GM23338 (cell line): ENCODE results near the gene PLXNB2. TPM values are rescaled to one million over a fixed set of nuclear protein-coding genes. Genes with fewer than 3 reads are reported as not detected.

Experiments used
- ATAC-seq: fragments of 200-7000 bp; cut with Tn5 transposase; 3 replicates; pipeline ENCODE4 v1.9.1; 2020
- DNase-seq: peaks from one replicate; pipeline ENCODE4 v3.0.0-alpha.2; 2015; ENCODE audit warnings: low spot score
- H2AFZ ChIP-seq: fragments of 200-600 bp; sonication (generic); 2 replicates; pipeline ENCODE4 v1.8.0; 2016; ENCODE audit warnings: antibody characterized with exemption, mild to moderate bottlenecking, moderate library complexity
- H3F3A ChIP-seq: fragments of 200-600 bp; sonication (generic); replicated peaks from 2 replicates; pipeline ENCODE4 v1.8.0; 2017; ENCODE audit warnings: antibody characterized with exemption, mixed run types, low read depth
- H3K27ac ChIP-seq: fragments of 200-600 bp; sonication (generic); 2 replicates; pipeline ENCODE4 v1.6.1; 2016; ENCODE audit warnings: low read depth
- H3K27me3 ChIP-seq: fragments of 200-600 bp; sonication (generic); 2 replicates; pipeline ENCODE4 v1.8.0; 2016; ENCODE audit warnings: mild to moderate bottlenecking, mixed run types, moderate library complexity; ENCODE audit not compliant: insufficient read depth
- H3K36me3 ChIP-seq: fragments of 200-600 bp; sonication (generic); 2 replicates; pipeline ENCODE4 v1.8.0; 2016; ENCODE audit warnings: mild to moderate bottlenecking; ENCODE audit not compliant: insufficient read depth
- H3K4me1 ChIP-seq: fragments of 200-600 bp; sonication (generic); 2 replicates; pipeline ENCODE4 v1.8.0; 2016; ENCODE audit warnings: mild to moderate bottlenecking, moderate library complexity; ENCODE audit not compliant: insufficient read depth
- H3K4me2 ChIP-seq: fragments of 200-600 bp; sonication (generic); 2 replicates; pipeline ENCODE4 v1.7.1; 2017; ENCODE audit warnings: mixed run types
- H3K4me3 ChIP-seq: fragments of 200-600 bp; sonication (generic); 2 replicates; pipeline ENCODE4 v1.6.1; 2016; ENCODE audit warnings: mixed run types
- H3K79me2 ChIP-seq: fragments of 200-600 bp; sonication (generic); replicated peaks from 2 replicates; pipeline ENCODE4 v1.8.0; 2017; ENCODE audit warnings: mild to moderate bottlenecking; ENCODE audit not compliant: insufficient read depth
- H3K9me2 ChIP-seq: fragments of 200-600 bp; sonication (generic); 2 replicates; pipeline ENCODE4 v1.8.0; 2017; ENCODE audit not compliant: insufficient read depth
- H4K20me1 ChIP-seq: fragments of 200-600 bp; sonication (generic); replicated peaks from 2 replicates; pipeline ENCODE4 v1.8.0; 2017; ENCODE audit warnings: mild to moderate bottlenecking; ENCODE audit not compliant: insufficient read depth
- H3K27ac Mint-ChIP-seq: 2 replicates; pipeline ENCODE4 v1.8.0; 2020; ENCODE audit warnings: inconsistent platforms, mild to moderate bottlenecking, moderate library complexity, mixed read lengths
- H3K27me3 Mint-ChIP-seq: 3 replicates; pipeline ENCODE4 v1.8.0; 2022; ENCODE audit warnings: low read depth, mild to moderate bottlenecking, moderate library complexity, mixed read lengths, inconsistent platforms; ENCODE audit not compliant: insufficient read depth, poor library complexity
- H3K36me3 Mint-ChIP-seq: 3 replicates; pipeline ENCODE4 v1.8.0; 2021; ENCODE audit warnings: low read depth, mild to moderate bottlenecking, inconsistent platforms, moderate library complexity, mixed read lengths
- H3K4me1 Mint-ChIP-seq: 3 replicates; pipeline ENCODE4 v1.8.0; 2020; ENCODE audit warnings: mild to moderate bottlenecking, inconsistent platforms, mixed read lengths
- H3K4me3 Mint-ChIP-seq: 3 replicates; pipeline ENCODE4 v1.8.0; 2021; ENCODE audit warnings: moderate library complexity, mild to moderate bottlenecking, inconsistent platforms, mixed read lengths
- H3K9me3 Mint-ChIP-seq: 3 replicates; pipeline ENCODE4 v1.8.0; 2020; ENCODE audit warnings: moderate library complexity, mild to moderate bottlenecking, inconsistent platforms, mixed read lengths
- EZH2 ChIP-seq: fragments of 200-600 bp; sonication (generic); IDR thresholded peaks from one replicate; pipeline ENCODE4 v1.8.0; 2017; ENCODE audit warnings: antibody characterized with exemption, mild to moderate bottlenecking, low read depth; ENCODE audit not compliant: unreplicated experiment
- NANOG ChIP-seq: IDR thresholded peaks from 2 replicates; pipeline ENCODE4 v1.6.1; 2016; ENCODE audit warnings: antibody characterized with exemption, borderline replicate concordance
- STAT1 ChIP-seq: IDR thresholded peaks from one replicate; pipeline ENCODE4 v1.6.1; 2016; ENCODE audit warnings: antibody characterized with exemption; ENCODE audit not compliant: unreplicated experiment
- ZNF114 ChIP-seq: fragments of 250-450 bp; sonication (Bioruptor Pico); IDR thresholded peaks from 2 replicates; pipeline ENCODE4 v1.5.0; 2020; ENCODE audit warnings: mild to moderate bottlenecking, moderate library complexity
- polyA plus RNA-seq: library from polyadenylated mRNA; unstranded; fragments of >200 nt; fragmentation: Nextera tagmentation; extraction: Ambion mirVana; gene quantifications from 2 replicates; pipeline ENCODE4 v1.2.1, GENCODE V29; 2016
- total RNA-seq: library from RNA; depleted of rRNA; stranded (reverse); fragments of >200 nt; shearing (Covaris generic); gene quantifications from 2 replicates; pipeline ENCODE4 v1.2.3, GENCODE V29; 2014
- TF ChIP-seq, protein P1 (sequence below), 2 experiments: fragments of 200-600 bp in 1 of 2; sonication (generic) in 1 of 2; conservative IDR thresholded peaks; 2 replicates each; pipeline versions ENCODE4 v1.5.1 to v1.6.1; 2016 to 2017; ENCODE audit warnings: antibody characterized with exemption in 2 of 2, low read depth in 2 of 2, mild to moderate bottlenecking in 2 of 2, moderate library complexity in 1 of 2
- TF ChIP-seq, protein P2 (sequence below): fragments of 250-450 bp; sonication (Bioruptor Pico); IDR thresholded peaks from 2 replicates; pipeline ENCODE4 v1.5.0; 2020; ENCODE audit warnings: mild to moderate bottlenecking, moderate library complexity
- TF ChIP-seq, protein P3 (sequence below): IDR thresholded peaks from 2 replicates; pipeline ENCODE4 v1.6.1; 2016; ENCODE audit warnings: antibody characterized with exemption

Gene PLXNB2
- total and polyA plus RNA-seq, 2 experiments from 2014 or later, result 29.1 to 66.3 TPM

DNA sequence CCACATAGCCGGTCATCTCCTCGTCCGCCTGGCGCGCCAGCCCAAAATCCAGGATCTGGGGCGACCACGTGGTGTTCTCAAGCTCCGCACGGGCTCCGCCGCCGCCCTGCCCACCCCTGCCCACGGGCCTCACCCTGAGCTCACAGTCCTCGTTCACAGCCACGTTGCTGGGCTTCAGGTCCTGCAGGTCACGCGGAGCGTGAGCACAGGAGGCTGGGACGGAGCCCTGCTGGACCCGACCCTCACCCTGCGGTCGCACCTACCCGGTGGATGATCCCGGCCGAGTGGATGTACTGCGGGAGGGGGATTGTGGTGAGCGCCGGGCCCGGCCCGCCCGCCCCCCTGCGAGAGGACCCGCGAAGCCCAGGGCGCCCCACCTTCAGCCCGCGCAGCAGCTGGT is 40.5 kb downstream of the PLXNB2 start (continued):
- TF ChIP-seq, protein P1, sequence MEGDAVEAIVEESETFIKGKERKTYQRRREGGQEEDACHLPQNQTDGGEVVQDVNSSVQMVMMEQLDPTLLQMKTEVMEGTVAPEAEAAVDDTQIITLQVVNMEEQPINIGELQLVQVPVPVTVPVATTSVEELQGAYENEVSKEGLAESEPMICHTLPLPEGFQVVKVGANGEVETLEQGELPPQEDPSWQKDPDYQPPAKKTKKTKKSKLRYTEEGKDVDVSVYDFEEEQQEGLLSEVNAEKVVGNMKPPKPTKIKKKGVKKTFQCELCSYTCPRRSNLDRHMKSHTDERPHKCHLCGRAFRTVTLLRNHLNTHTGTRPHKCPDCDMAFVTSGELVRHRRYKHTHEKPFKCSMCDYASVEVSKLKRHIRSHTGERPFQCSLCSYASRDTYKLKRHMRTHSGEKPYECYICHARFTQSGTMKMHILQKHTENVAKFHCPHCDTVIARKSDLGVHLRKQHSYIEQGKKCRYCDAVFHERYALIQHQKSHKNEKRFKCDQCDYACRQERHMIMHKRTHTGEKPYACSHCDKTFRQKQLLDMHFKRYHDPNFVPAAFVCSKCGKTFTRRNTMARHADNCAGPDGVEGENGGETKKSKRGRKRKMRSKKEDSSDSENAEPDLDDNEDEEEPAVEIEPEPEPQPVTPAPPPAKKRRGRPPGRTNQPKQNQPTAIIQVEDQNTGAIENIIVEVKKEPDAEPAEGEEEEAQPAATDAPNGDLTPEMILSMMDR (conservative IDR thresholded peaks at IDR 0.05; ENCODE audit: low read depth in 2 of 2), result no peak
- no peak for TF ChIP-seq EZH2
- TF ChIP-seq STAT1, result no peak
- TF ChIP-seq ZNF114 (CRISPR knock-in tag), result no peak
- TF ChIP-seq, protein P2, sequence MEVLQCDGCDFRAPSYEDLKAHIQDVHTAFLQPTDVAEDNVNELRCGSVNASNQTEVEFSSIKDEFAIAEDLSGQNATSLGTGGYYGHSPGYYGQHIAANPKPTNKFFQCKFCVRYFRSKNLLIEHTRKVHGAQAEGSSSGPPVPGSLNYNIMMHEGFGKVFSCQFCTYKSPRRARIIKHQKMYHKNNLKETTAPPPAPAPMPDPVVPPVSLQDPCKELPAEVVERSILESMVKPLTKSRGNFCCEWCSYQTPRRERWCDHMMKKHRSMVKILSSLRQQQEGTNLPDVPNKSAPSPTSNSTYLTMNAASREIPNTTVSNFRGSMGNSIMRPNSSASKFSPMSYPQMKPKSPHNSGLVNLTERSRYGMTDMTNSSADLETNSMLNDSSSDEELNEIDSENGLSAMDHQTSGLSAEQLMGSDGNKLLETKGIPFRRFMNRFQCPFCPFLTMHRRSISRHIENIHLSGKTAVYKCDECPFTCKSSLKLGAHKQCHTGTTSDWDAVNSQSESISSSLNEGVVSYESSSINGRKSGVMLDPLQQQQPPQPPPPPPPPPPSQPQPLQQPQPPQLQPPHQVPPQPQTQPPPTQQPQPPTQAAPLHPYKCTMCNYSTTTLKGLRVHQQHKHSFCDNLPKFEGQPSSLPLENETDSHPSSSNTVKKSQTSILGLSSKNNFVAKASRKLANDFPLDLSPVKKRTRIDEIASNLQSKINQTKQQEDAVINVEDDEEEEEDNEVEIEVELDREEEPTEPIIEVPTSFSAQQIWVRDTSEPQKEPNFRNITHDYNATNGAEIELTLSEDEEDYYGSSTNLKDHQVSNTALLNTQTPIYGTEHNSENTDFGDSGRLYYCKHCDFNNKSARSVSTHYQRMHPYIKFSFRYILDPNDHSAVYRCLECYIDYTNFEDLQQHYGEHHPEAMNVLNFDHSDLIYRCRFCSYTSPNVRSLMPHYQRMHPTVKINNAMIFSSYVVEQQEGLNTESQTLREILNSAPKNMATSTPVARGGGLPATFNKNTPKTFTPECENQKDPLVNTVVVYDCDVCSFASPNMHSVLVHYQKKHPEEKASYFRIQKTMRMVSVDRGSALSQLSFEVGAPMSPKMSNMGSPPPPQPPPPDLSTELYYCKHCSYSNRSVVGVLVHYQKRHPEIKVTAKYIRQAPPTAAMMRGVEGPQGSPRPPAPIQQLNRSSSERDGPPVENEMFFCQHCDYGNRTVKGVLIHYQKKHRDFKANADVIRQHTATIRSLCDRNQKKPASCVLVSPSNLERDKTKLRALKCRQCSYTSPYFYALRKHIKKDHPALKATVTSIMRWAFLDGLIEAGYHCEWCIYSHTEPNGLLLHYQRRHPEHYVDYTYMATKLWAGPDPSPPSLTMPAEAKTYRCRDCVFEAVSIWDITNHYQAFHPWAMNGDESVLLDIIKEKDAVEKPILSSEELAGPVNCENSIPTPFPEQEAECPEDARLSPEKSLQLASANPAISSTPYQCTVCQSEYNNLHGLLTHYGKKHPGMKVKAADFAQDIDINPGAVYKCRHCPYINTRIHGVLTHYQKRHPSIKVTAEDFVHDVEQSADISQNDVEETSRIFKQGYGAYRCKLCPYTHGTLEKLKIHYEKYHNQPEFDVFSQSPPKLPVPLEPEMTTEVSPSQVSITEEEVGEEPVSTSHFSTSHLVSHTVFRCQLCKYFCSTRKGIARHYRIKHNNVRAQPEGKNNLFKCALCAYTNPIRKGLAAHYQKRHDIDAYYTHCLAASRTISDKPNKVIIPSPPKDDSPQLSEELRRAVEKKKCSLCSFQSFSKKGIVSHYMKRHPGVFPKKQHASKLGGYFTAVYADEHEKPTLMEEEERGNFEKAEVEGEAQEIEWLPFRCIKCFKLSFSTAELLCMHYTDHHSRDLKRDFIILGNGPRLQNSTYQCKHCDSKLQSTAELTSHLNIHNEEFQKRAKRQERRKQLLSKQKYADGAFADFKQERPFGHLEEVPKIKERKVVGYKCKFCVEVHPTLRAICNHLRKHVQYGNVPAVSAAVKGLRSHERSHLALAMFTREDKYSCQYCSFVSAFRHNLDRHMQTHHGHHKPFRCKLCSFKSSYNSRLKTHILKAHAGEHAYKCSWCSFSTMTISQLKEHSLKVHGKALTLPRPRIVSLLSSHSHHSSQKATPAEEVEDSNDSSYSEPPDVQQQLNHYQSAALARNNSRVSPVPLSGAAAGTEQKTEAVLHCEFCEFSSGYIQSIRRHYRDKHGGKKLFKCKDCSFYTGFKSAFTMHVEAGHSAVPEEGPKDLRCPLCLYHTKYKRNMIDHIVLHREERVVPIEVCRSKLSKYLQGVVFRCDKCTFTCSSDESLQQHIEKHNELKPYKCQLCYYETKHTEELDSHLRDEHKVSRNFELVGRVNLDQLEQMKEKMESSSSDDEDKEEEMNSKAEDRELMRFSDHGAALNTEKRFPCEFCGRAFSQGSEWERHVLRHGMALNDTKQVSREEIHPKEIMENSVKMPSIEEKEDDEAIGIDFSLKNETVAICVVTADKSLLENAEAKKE (CRISPR knock-in tag), result no peak

DNA sequence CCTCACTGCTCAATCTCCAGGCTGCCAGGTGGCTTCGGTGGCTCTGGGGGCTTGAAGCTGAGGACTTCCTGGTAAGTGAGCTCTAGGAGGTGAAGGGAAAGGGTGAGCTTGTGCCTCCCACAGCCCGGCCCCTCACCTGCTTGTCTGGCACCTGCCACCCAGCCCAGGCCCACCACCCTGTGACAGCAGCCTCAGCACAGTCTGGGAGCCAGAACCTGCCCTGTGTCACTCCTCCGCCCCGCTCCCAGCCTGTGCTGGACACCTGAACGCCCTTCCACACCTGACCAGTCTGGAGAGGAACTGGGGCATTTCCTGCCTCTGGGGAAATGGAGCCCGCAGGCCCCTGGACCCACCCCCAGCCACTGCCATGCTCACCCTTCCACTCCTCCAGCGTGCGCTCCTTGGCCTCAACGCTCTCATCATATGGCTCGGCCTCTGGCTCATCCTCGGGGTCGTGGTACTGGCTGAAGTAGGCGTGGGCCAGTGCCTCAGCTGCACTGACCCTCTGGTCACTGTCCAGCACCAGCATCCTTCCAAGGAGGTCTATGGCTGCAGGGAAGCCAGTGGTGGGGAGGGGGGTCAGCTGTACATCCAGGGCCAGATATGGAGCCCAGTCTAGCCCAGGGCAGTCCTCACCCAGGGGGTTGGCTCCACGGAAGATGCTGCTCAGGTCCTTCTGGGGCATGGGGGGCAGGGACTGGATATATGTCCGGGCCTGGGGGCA is 42.3 kb downstream of the PLXNB2 start:
- H3K27me3 ChIP-seq, result peaks cover 62% of the 10 kb centered on the region
- H4K20me1 ChIP-seq, result no peaks in the 10 kb centered on the region; the same call in 1 of the 2 replicates
- no peak overlapping the region for H3K4me3 ChIP-seq
- H2AFZ ChIP-seq, result no peak overlapping the region
- Mint-ChIP-seq H3K4me1 (peaks cover 8% of the 10 kb centered on the region; the same call in 2 of the 3 replicates), H3K36me3 (no peaks in the 10 kb centered on the region), H3K27me3 (peaks cover 46% of the 10 kb centered on the region), H3K27ac (no peak overlapping the region), H3K4me3 (no peak overlapping the region), H3K9me3 (no peaks in the 10 kb centered on the region)
- DNase-seq, result no peak
- no peak overlapping the region for H3K4me2 ChIP-seq
- no peaks in the 10 kb centered on the region for H3F3A ChIP-seq
- no peak overlapping the region for H3K27ac ChIP-seq
- H3K79me2 ChIP-seq, result no peaks in the 10 kb centered on the region
- H3K9me2 ChIP-seq, result no peaks in the 10 kb centered on the region
- TF ChIP-seq, protein P3, sequence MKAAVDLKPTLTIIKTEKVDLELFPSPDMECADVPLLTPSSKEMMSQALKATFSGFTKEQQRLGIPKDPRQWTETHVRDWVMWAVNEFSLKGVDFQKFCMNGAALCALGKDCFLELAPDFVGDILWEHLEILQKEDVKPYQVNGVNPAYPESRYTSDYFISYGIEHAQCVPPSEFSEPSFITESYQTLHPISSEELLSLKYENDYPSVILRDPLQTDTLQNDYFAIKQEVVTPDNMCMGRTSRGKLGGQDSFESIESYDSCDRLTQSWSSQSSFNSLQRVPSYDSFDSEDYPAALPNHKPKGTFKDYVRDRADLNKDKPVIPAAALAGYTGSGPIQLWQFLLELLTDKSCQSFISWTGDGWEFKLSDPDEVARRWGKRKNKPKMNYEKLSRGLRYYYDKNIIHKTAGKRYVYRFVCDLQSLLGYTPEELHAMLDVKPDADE, result no peak
- no peak for TF ChIP-seq NANOG
- H3K4me1 ChIP-seq, result peaks cover 13% of the 10 kb centered on the region
- no peaks in the 10 kb centered on the region for H3K36me3 ChIP-seq
- ATAC-seq, result no peak
